Spleen (tissue), 11 donors: ENCODE measurements around the gene MICAL2. TPM values are rescaled to one million over a fixed set of nuclear protein-coding genes. Genes with fewer than 3 reads are reported as not detected.

Experiments used
- DNase-seq: peaks from one replicate; pipeline ENCODE4 v3.0.0-alpha.2; 2020
- H3K27ac ChIP-seq, 8 donors: fragments of 200-600 bp; sonication (generic) in 7 of 8; 1 replicate in 4 of 8; 2 replicates in 4 of 8; pipeline versions ENCODE4 v1.5.0 to v1.8.0; 2016 to 2021; ENCODE audit warnings: inconsistent platforms in 4 of 8, mild to moderate bottlenecking in 4 of 8, moderate library complexity in 1 of 8
- H3K27me3 ChIP-seq, 7 donors: fragments of 200-600 bp; sonication (generic) in 6 of 7; replicated peaks in 1 of 7; 1 replicate in 4 of 7; 2 replicates in 3 of 7; pipeline versions ENCODE4 v1.5.0 to v1.8.0; 2016 to 2021; ENCODE audit warnings: inconsistent platforms in 3 of 7, mild to moderate bottlenecking in 1 of 7
- H3K36me3 ChIP-seq, 6 donors: fragments of 200-600 bp; sonication (generic) in 5 of 6; 1 replicate in 4 of 6; 2 replicates in 2 of 6; pipeline versions ENCODE4 v1.5.0 to v1.8.0; 2016 to 2021; ENCODE audit warnings: inconsistent platforms in 2 of 6
- H3K4me1 ChIP-seq, 6 donors: fragments of 200-600 bp; sonication (generic) in 5 of 6; 1 replicate in 3 of 6; 2 replicates in 3 of 6; pipeline versions ENCODE4 v1.5.0 to v1.8.0; 2016 to 2021; ENCODE audit warnings: inconsistent platforms in 3 of 6
- H3K4me3 ChIP-seq, 8 donors: fragments of 200-600 bp; sonication (generic) in 7 of 8; 1 replicate in 4 of 8; 2 replicates in 4 of 8; pipeline versions ENCODE4 v1.5.0 to v1.8.0; 2016 to 2021; ENCODE audit warnings: inconsistent platforms in 4 of 8, mild to moderate bottlenecking in 4 of 8, moderate library complexity in 2 of 8
- H3K9me3 ChIP-seq, 8 donors: fragments of 200-600 bp; sonication (generic) in 7 of 8; 1 replicate in 4 of 8; 2 replicates in 4 of 8; pipeline versions ENCODE4 v1.5.0 to v1.8.0; 2016 to 2021; ENCODE audit warnings: inconsistent platforms in 4 of 8
- POLR2A ChIP-seq, 3 donors: fragments of 450-650 bp; IDR thresholded peaks; one replicate each; pipeline ENCODE4 v1.5.1; 2017; ENCODE audit warnings: antibody characterized with exemption in 3 of 3, mild to moderate bottlenecking in 1 of 3
- POLR2AphosphoS5 ChIP-seq, 3 donors: sonication (generic); formaldehyde crosslinking; IDR thresholded peaks; one replicate each; pipeline ENCODE4 v1.5.1; 2017; ENCODE audit warnings: antibody characterized with exemption in 3 of 3
- WGBS, 5 donors: extraction: QIAGEN DNeasy Blood & Tissue Kit in 3 of 5; methylation state at CpG; one replicate each; pipeline versions ENCODE4 v1.1.5 to v1.1.7; 2013 to 2018; 5-methylcytosine and 5-hydroxymethylcytosine counted together
- intact Hi-C: fragments of 100-400 bp; cut with DNase I; formaldehyde crosslinking; loops from one replicate; pipeline ENCODE4 v1.15.0; 2023; ENCODE audit warnings: low total_unique reads
- polyA plus RNA-seq, 3 donors: library from polyadenylated mRNA; stranded (reverse); fragments of 200-250 nt; gene quantifications; one replicate each; pipeline ENCODE4 v1.2.1, GENCODE V29; 2013
- total RNA-seq, 7 donors: library from RNA; depleted of rRNA in 3 of 7; stranded (reverse); fragments of >200 nt in 3 of 7; fragmentation: NEBNext Ultra II Directional in 4 of 7; extraction: Animal tissue kit (Norgen Biotek cat#: 25700) in 4 of 7; gene quantifications; one replicate each; pipeline versions ENCODE4 v1.1.0 to v1.2.1, GENCODE V29; 2016 to 2021
- TF ChIP-seq, protein P1 (sequence below), 11 experiments: fragments of 200-600 bp in 7 of 11; fragments of 450-650 bp in 4 of 11; sonication (generic) in 4 of 11; IDR thresholded peaks in 8 of 11; conservative IDR thresholded peaks in 3 of 11; 1 replicate in 7 of 11; 2 replicates in 4 of 11; pipeline versions ENCODE4 v1.4.0 to v1.8.0; 2016 to 2021; ENCODE audit warnings: antibody characterized with exemption in 11 of 11, inconsistent platforms in 4 of 11, mild to moderate bottlenecking in 1 of 11
- donor health status: healthy with polysubstance abuse.
- donor health status: DM: no; HTN: no; CAD: no; lungs with moderate emphysema.
- donor health status: DM: no; HTN: no; CAD: no.
- donor health status: Bipolar disorder and iron deficiency.
- donor health status: healthy.
- donor health status: DM: no; HTN: no; CAD: no.
- donor health status: DM: yes; HTN: yes; CAD: no.

Gene MICAL2
- total and polyA plus RNA-seq, 10 donors: 1.9 to 50.8 (median 32.3) TPM

DNA sequence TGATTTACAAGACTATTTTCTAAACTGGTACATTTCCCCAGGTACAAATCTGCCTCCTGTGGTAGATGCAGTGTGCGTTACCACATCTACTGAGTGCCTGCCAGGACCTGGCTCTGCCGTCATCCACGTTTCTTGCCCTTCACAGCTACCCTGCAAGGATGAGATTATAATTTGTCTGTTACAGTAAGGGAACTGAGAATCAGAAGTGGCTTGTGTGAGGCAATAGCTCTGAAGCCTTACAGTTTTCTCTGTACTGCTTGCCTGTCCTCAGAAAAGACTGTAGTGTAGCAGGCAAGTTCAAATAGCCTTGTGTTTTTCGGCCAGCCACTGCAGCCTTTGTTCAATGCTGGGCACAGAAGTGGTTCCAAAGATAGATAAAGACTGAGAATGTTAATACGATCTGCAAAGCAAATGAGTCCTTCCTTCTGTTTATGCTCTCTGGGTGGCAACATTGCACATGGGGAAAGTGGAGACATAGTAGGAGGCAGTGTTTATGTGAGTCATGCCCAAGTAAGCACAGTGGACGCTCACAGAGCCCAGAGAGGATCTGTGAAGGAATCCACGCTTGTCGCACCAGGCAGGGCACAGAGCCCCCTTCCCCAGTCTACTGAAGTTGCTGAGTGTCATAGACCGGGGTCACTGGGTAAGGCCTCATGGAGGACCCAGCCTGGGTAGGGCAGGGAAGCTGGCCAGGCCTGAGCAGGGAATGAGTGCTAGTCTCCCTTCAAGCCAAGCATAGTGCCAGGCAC, 49.1 kb downstream of the MICAL2 start:
- intact Hi-C loops: no loop called here
- H3K36me3 ChIP-seq: peaks cover 0 to 21% (median 0%) of the 10 kb centered on the region in 6 donors
- H3K9me3 ChIP-seq: no peaks in the 10 kb centered on the region
- peak overlapping the region in 3 of 8 donors; percentile 57 to 69 (median 66) for H3K27ac ChIP-seq
- no peaks in the 10 kb centered on the region for H3K27me3 ChIP-seq
- WGBS, 5 donors: 68 to 86% (median 75%) methylated on average over 9 of the region's 9 CpGs
- no peak for TF ChIP-seq POLR2A (IDR thresholded peaks at IDR 0.05)
- TF ChIP-seq, protein P1, sequence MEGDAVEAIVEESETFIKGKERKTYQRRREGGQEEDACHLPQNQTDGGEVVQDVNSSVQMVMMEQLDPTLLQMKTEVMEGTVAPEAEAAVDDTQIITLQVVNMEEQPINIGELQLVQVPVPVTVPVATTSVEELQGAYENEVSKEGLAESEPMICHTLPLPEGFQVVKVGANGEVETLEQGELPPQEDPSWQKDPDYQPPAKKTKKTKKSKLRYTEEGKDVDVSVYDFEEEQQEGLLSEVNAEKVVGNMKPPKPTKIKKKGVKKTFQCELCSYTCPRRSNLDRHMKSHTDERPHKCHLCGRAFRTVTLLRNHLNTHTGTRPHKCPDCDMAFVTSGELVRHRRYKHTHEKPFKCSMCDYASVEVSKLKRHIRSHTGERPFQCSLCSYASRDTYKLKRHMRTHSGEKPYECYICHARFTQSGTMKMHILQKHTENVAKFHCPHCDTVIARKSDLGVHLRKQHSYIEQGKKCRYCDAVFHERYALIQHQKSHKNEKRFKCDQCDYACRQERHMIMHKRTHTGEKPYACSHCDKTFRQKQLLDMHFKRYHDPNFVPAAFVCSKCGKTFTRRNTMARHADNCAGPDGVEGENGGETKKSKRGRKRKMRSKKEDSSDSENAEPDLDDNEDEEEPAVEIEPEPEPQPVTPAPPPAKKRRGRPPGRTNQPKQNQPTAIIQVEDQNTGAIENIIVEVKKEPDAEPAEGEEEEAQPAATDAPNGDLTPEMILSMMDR (IDR thresholded peaks at IDR 0.05 in 8 of 11, conservative IDR thresholded peaks at IDR 0.05 in 3 of 11): no peak
- TF ChIP-seq POLR2AphosphoS5 (IDR thresholded peaks at IDR 0.05): no peak
- no peak for DNase-seq
- H3K4me3 ChIP-seq: no peak overlapping the region
- peaks cover 0 to 26% (median 2%) of the 10 kb centered on the region in 6 donors for H3K4me1 ChIP-seq

DNA sequence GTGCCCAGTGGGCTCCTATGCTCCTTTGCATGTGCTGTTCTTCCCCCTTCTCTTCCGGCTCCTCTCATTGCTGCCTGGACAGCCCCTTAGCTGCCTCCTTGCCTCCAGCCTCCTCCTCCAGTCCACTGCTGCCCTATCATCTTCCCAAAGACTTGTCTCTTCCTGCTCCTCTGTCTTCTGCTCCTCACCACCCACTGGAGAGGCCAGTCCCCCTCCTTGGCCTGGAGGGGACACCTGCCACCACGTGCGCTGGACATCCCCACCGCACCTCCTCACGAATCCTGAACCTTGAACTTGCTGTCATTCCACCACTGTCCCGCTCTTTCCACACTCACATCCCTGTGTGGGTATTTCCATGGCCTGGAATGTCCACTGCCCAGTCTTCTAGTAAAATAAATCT, 49.8 kb downstream of the MICAL2 start:
- intact Hi-C loops: no loop called here
- DNase-seq: no peak
- Histone ChIP-seq H3K4me3 (no peak overlapping the region), H3K9me3 (no peaks in the 10 kb centered on the region), H3K36me3 (peaks cover 0 to 23% (median 0%) of the 10 kb centered on the region in 6 donors), H3K4me1 (peaks cover 0 to 26% (median 2%) of the 10 kb centered on the region in 6 donors), H3K27me3 (no peaks in the 10 kb centered on the region), H3K27ac (peak overlapping the region in 3 of 8 donors; percentile 57 to 69 (median 66))
- TF ChIP-seq, protein P1 (IDR thresholded peaks at IDR 0.05 in 8 of 11, conservative IDR thresholded peaks at IDR 0.05 in 3 of 11): no peak
- TF ChIP-seq POLR2A (IDR thresholded peaks at IDR 0.05) (no peak), POLR2AphosphoS5 (IDR thresholded peaks at IDR 0.05) (no peak)
- 86 to 98% (median 95%) methylated on average over 6 of the region's 6 CpGs for WGBS, 5 donors

DNA sequence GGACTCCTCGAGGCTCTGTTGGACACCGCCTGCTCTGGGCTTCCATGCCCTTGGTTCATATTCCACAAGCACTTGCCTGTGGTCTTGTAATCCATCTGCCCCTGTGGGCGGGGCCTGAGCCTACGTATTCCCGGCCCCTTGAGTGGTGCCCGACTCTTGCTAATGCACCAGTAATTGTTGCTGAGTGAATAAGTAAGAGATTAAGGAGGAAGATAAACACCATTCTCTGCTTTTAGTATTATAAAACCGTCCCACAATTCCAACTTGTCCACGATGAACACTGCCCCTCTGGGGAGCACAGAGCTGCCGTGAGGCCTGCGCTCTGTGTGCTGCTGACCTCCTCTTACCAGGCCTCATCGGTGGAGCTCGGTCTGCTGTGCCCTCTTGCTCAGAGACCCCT, 50.3 kb downstream of the MICAL2 start:
- no peak overlapping the region for H3K4me3 ChIP-seq
- H3K27ac ChIP-seq: peak overlapping the region in 2 of 8 donors; percentile 57 to 69
- no peaks in the 10 kb centered on the region for H3K27me3 ChIP-seq
- no peak for TF ChIP-seq POLR2A (IDR thresholded peaks at IDR 0.05)
- TF ChIP-seq POLR2AphosphoS5 (IDR thresholded peaks at IDR 0.05): no peak
- TF ChIP-seq, protein P1 (IDR thresholded peaks at IDR 0.05 in 8 of 11, conservative IDR thresholded peaks at IDR 0.05 in 3 of 11): no peak
- no peaks in the 10 kb centered on the region for H3K9me3 ChIP-seq
- intact Hi-C loops: no loop called here
- 89 to 94% (median 90%) methylated on average over 12 of the region's 12 CpGs for WGBS, 5 donors
- DNase-seq: peak; percentile 46
- peaks cover 0 to 26% (median 2%) of the 10 kb centered on the region in 6 donors for H3K4me1 ChIP-seq
- peaks cover 0 to 23% (median 0%) of the 10 kb centered on the region in 6 donors for H3K36me3 ChIP-seq

DNA sequence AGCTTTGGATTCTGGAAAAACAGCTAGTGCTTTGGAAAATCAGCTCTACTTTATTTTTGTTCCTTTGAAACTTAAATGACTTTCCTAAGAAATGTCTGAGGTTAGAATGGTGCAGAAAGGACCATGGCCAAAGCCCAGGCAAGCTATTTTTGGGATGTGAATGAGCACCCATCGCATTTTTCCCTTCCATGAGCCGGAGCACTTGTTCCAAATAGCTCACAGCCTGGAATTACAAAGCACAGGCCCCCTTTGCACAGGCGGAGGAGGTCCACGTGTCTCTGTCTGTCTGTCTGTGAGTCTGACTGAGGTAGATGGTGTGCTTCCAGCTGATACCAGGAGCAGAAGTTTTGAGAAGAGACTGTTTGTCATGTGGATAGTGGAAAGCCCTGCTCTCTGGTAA, 50.7 kb downstream of the MICAL2 start:
- Histone ChIP-seq H3K9me3 (no peaks in the 10 kb centered on the region), H3K36me3 (peaks cover 0 to 23% (median 0%) of the 10 kb centered on the region in 6 donors), H3K27ac (peak overlapping the region in 1 of 8 donors; percentile 57), H3K4me1 (peaks cover 0 to 26% (median 2%) of the 10 kb centered on the region in 6 donors), H3K4me3 (no peak overlapping the region), H3K27me3 (no peaks in the 10 kb centered on the region)
- DNase-seq: peak; percentile 25
- TF ChIP-seq, protein P1 (IDR thresholded peaks at IDR 0.05 in 8 of 11, conservative IDR thresholded peaks at IDR 0.05 in 3 of 11): no peak
- TF ChIP-seq POLR2A (IDR thresholded peaks at IDR 0.05): no peak
- no peak for TF ChIP-seq POLR2AphosphoS5 (IDR thresholded peaks at IDR 0.05)
- intact Hi-C loops: no loop called here
- WGBS, 5 donors: 84 to 94% (median 92%) methylated on average over 4 of the region's 4 CpGs
